NCI-H2227 (cell line): ENCODE results near the gene ADARB1.
"Not testable (repeated sequence)": the region's sequence is repeated elsewhere in the genome, so short reads cannot be mapped to it uniquely, and the experiment has no call there.

ENCODE experiments used
- DNase-seq: peaks from one replicate; lab custom pipeline; 2025; ENCODE audit not compliant: unreplicated experiment; lab: John Stamatoyannopoulos, UW

Gene ADARB1

GRCh38 chr21:45074048-45074817 lies at the start of gene ADARB1:
Gene ADARB1, plus strand, starts transcription at chr21:45074580. Its CDS starts 97,077 bp downstream, at chr21:45171657.
- peak; percentile 90 for DNase-seq

- DNase-seq, result no peak
Measured at GRCh38 chr21:45026066-45026745, 48.2 kb upstream of the ADARB1 start.

- no peak for DNase-seq
Measured at GRCh38 chr21:45026826-45027225, 47.6 kb upstream of the ADARB1 start.

- DNase-seq, result no peak
Measured at GRCh38 chr21:45027241-45028196, 46.9 kb upstream of the ADARB1 start.

GRCh38 chr21:45028645-45029044 lies 45.7 kb upstream of the ADARB1 start:
- DNase-seq, result not testable (repeated sequence)

- peak; percentile 63 for DNase-seq
Measured at GRCh38 chr21:45029298-45029947, 45.0 kb upstream of the ADARB1 start.

- no peak for DNase-seq
Measured at GRCh38 chr21:45029948-45030681, 44.3 kb upstream of the ADARB1 start.

- DNase-seq, result no peak
Measured at GRCh38 chr21:45030682-45031570, 43.5 kb upstream of the ADARB1 start.

- no peak for DNase-seq
Measured at GRCh38 chr21:45031571-45032191, 42.7 kb upstream of the ADARB1 start.

GRCh38 chr21:45032332-45032731 lies 42.0 kb upstream of the ADARB1 start:
- no peak for DNase-seq

- no peak for DNase-seq
Measured at GRCh38 chr21:45032977-45033710, 41.2 kb upstream of the ADARB1 start.

GRCh38 chr21:45033791-45034555 lies 40.4 kb upstream of the ADARB1 start:
- no peak for DNase-seq

GRCh38 chr21:45034556-45035476 lies 39.6 kb upstream of the ADARB1 start:
- no peak for DNase-seq

- no peak for DNase-seq
Measured at GRCh38 chr21:45035477-45035848, 38.9 kb upstream of the ADARB1 start.

- no peak for DNase-seq
Measured at GRCh38 chr21:45036630-45037029, 37.8 kb upstream of the ADARB1 start.

GRCh38 chr21:45037986-45038385 lies 36.4 kb upstream of the ADARB1 start:
- DNase-seq, result no peak
